SH-SY5Y (cell line): ENCODE results near the gene PMAIP1.

Source experiments
- GATA2 ChIP-seq: IDR thresholded peaks from 2 replicates; pipeline ENCODE4 v1.6.1; 2011; ENCODE audit warnings: mild to moderate bottlenecking, low read depth, low read length
- GATA3 ChIP-seq: IDR thresholded peaks from 2 replicates; pipeline ENCODE4 v1.6.1; 2011; ENCODE audit warnings: low read depth, mild to moderate bottlenecking, low read length, moderate library complexity

- no peak for TF ChIP-seq GATA2
- TF ChIP-seq GATA3 = no peak
Measured at GRCh38 chr18:59867337-59868104, 32.3 kb upstream of the PMAIP1 start.
